ENCODE measurements around the gene HOPX. TPM values are rescaled to one million over a fixed set of nuclear protein-coding genes. Genes with fewer than 3 reads are reported as not detected.
"Not testable (repeated sequence)": the region's sequence is repeated elsewhere in the genome, so short reads cannot be mapped to it uniquely, and the experiment has no call there.

HOPX gene
- 10 to 100 TPM; 22.1 to 25.2 TPM for total RNA-seq

- H3K27ac Mint-ChIP-seq, result no peak within 1 kb of the TSS
- DNase-seq (peak; percentile 33), ATAC-seq (ENCODE audit: low read depth) (peak; percentile 70)
- H3K9me3 Mint-ChIP-seq, result no peaks in the 10 kb centered on the region
- no peaks in the 10 kb centered on the region for H3K36me3 Mint-ChIP-seq
- POLR2A ChIA-PET, result no interaction called here
- peaks cover 11% of the 10 kb centered on the region for H3K4me1 Mint-ChIP-seq
- H3K27me3 Mint-ChIP-seq, result peaks cover 51% of the 10 kb centered on the region
- peak within 1 kb of the TSS; percentile 41 for H3K4me3 Mint-ChIP-seq
These were observed at the start of gene HOPX for GRCh38 chr4:56681158-56681852. HOPX (minus strand) TSS chr4:56681296; CDS start chr4:56657816, 23,480 bp downstream.

DNA sequence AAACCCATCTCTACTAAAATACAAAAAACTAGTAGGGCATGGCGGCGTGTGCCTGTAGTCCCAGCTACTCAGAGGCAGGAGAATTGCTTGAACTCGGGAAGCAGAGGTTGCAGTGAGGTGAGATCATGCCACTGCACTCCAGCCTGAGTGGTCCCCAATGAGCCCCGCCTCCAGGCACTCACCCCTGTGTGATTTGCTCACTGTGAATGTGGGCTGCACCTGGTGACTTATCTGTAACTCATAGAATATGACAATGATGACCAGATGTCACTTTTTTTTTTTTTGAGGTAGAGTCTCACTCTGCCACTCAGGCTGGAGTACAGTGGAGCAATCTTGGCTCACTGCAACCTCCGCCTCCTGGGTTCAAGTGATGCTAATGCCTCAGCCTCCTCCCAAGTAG is 49.0 kb upstream of the HOPX start:
- Mint-ChIP-seq H3K4me3 (no peak overlapping the region), H3K9me3 (peaks cover 2% of the 10 kb centered on the region), H3K36me3 (no peaks in the 10 kb centered on the region), H3K27ac (no peak overlapping the region), H3K4me1 (no peaks in the 10 kb centered on the region), H3K27me3 (peaks cover 8% of the 10 kb centered on the region)
- no peak for DNase-seq
- ATAC-seq (ENCODE audit: low read depth), result no peak
- POLR2A ChIA-PET, result no interaction called here

DNA sequence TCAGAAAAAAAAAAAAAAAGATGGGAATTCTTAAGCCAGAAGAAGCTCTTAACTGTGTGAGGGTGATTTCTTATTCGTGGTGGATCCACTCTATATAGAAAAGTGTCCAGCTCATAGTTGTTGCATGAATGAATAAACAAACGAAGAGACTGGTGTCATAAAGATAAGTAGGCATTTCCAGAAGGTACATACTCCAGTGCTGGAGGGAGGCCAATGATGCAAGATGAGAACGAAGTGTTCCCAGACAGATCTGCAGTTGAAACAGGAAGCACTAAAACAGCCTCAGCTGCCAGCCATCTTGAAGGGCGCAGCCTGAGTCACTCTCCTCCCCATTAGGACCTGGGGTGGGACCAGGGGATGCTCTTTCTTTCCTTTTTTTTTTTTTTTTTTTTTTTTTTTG is 47.4 kb upstream of the HOPX start:
- Mint-ChIP-seq H3K9me3 (peaks cover 2% of the 10 kb centered on the region), H3K27ac (no peak overlapping the region), H3K27me3 (peaks cover 8% of the 10 kb centered on the region), H3K4me1 (peaks cover under 1% of the 10 kb centered on the region), H3K4me3 (no peak overlapping the region), H3K36me3 (no peaks in the 10 kb centered on the region)
- DNase-seq (no peak), ATAC-seq (ENCODE audit: low read depth) (no peak)
- POLR2A ChIA-PET, result no interaction called here

- POLR2A ChIA-PET, result interaction anchor here (0.6 kb wide), 1 partner anchor 63 kb away, joined by 4 read pairs; no protein-coding TSS in a partner anchor
- Mint-ChIP-seq H3K36me3 (no peaks in the 10 kb centered on the region), H3K27me3 (peaks cover 2% of the 10 kb centered on the region), H3K4me3 (no peak overlapping the region), H3K9me3 (peaks cover 2% of the 10 kb centered on the region), H3K27ac (no peak overlapping the region), H3K4me1 (peaks cover 4% of the 10 kb centered on the region)
- ATAC-seq (ENCODE audit: low read depth), result no peak
- no peak for DNase-seq
These were observed 46.1 kb upstream of the HOPX start for GRCh38 chr4:56727150-56727549.

- POLR2A ChIA-PET, result interaction anchor here (0.6 kb wide), 2 partner anchors 63 to 122 kb away, joined by 4 read pairs; no protein-coding TSS in a partner anchor
These were observed 45.5 kb upstream of the HOPX start for GRCh38 chr4:56726593-56726992.

GRCh38 chr4:56723659-56724230 is 42.6 kb upstream of the HOPX start:
- DNase-seq (no peak), ATAC-seq (ENCODE audit: low read depth) (no peak)
- no peak overlapping the region for H3K4me3 Mint-ChIP-seq
- peaks cover 2% of the 10 kb centered on the region for H3K9me3 Mint-ChIP-seq
- H3K4me1 Mint-ChIP-seq, result peaks cover 4% of the 10 kb centered on the region
- POLR2A ChIA-PET, result no interaction called here
- H3K27ac Mint-ChIP-seq, result no peak overlapping the region
- peaks cover 2% of the 10 kb centered on the region for H3K27me3 Mint-ChIP-seq
- no peaks in the 10 kb centered on the region for H3K36me3 Mint-ChIP-seq

More at GRCh38 chr4:56726593-56726992, 45.5 kb upstream of the HOPX start:
- H3K27me3 Mint-ChIP-seq; H3K4me1 Mint-ChIP-seq; ATAC-seq (ENCODE audit: low read depth); DNase-seq; H3K4me3 Mint-ChIP-seq; H3K36me3 Mint-ChIP-seq; H3K27ac Mint-ChIP-seq; H3K9me3 Mint-ChIP-seq: not testable (repeated sequence)

GRCh38 chr4:56723201-56723605 is 42.1 kb upstream of the HOPX start:
- no peak for DNase-seq
- POLR2A ChIA-PET, result no interaction called here
- Mint-ChIP-seq H3K27ac (no peak overlapping the region), H3K9me3 (peaks cover 2% of the 10 kb centered on the region), H3K27me3 (peaks cover 2% of the 10 kb centered on the region), H3K4me3 (no peak overlapping the region), H3K4me1 (peaks cover 4% of the 10 kb centered on the region), H3K36me3 (no peaks in the 10 kb centered on the region)
- ATAC-seq (ENCODE audit: low read depth), result no peak

DNA sequence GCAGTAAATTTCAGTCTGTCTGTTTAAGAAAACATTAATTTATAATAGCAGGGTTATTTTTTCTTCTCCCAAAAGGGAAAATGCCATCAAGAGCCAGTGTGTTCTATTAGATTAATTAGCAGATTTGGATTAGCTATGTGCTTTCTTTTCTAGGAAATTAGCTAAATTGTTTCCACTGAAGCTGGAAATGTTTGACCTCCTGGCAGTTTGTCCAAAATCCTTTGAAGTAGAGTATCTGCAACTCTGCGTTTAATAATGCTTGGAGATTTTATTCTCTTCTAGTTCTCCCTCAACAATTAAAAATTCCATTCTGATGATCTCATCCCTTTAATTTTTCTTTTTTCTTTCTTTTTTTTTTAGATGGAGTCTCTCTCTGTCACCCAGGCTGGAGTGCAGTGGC is 27.1 kb upstream of the HOPX start:
- Mint-ChIP-seq H3K9me3 (no peaks in the 10 kb centered on the region), H3K4me1 (no peaks in the 10 kb centered on the region), H3K4me3 (no peak overlapping the region), H3K27me3 (no peaks in the 10 kb centered on the region), H3K36me3 (no peaks in the 10 kb centered on the region), H3K27ac (no peak overlapping the region)
- POLR2A ChIA-PET, result no interaction called here
- DNase-seq (no peak), ATAC-seq (ENCODE audit: low read depth) (no peak)

DNA sequence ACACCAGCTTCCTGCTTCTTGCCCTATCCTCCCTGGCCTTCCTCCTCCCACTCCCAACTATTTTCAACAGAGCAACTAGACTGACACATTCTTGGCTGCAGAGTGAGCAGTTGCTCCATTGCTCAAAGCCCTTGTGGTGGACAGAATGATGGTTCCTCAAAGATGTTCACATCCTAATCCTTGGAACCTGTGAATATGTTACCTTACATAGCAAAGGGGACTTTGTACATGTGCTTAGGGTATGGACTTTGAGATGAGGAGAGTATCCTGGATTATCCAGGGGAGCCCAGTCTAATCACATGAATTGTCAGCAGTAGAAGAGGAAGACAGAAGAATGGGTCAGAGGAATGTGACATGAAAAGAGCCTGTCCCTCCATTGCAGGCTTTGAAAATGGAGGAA is 24.9 kb upstream of the HOPX start:
- Mint-ChIP-seq H3K27ac (no peak overlapping the region), H3K4me1 (no peaks in the 10 kb centered on the region), H3K27me3 (no peaks in the 10 kb centered on the region), H3K36me3 (no peaks in the 10 kb centered on the region), H3K4me3 (no peak overlapping the region), H3K9me3 (no peaks in the 10 kb centered on the region)
- no peak for ATAC-seq (ENCODE audit: low read depth)
- POLR2A ChIA-PET, result no interaction called here
- DNase-seq, result no peak

- POLR2A ChIA-PET, result no interaction called here
- ATAC-seq (ENCODE audit: low read depth), result no peak
- H3K27ac Mint-ChIP-seq, result no peak overlapping the region
These were observed 24.2 kb upstream of the HOPX start for GRCh38 chr4:56705334-56705733.

DNA sequence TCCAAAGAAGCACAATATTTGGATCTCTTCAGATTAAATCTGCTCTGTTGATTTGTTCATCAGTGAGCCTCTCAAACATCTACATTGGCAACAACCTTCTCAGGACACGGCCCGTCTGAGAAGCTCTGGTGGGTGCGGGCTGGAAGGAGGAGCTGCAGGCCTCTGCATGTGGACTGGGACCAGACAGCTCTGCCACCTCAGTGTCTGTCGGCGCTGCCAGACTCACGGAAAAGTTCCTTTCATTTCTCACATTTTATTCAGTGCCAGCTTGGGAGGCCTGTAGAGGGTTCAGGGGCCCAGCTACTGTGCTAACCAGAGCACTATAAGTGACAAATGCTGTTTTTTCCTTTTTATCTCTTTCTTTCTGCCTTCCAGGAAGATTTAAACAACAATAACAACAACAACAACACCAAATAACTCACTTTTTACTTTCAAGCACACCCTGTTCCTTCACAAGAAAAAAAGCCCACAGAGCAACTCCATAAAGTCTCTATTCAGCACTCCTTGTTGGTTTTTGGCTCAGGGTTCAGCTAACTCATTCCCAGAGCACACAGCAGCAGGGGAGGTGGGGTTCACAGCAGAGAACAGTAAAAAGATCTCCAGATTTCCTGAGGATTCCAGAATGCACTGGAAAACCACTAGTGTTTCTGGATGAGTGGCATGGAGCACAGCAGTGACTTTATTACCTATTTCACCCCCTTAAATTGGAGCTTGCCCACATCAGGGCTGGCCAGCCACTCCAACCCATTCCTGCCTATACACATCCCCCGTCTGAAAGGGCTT is 23.2 kb upstream of the HOPX start:
- DNase-seq, result no peak
- H3K4me1 Mint-ChIP-seq, result no peaks in the 10 kb centered on the region
- peaks cover 2% of the 10 kb centered on the region for H3K27me3 Mint-ChIP-seq
- no peaks in the 10 kb centered on the region for H3K9me3 Mint-ChIP-seq
- no peak overlapping the region for H3K27ac Mint-ChIP-seq
- no peak for ATAC-seq (ENCODE audit: low read depth)
- H3K4me3 Mint-ChIP-seq, result no peak overlapping the region
- POLR2A ChIA-PET, result no interaction called here
- H3K36me3 Mint-ChIP-seq, result no peaks in the 10 kb centered on the region

More at GRCh38 chr4:56705334-56705733, 24.2 kb upstream of the HOPX start:
- H3K9me3 Mint-ChIP-seq, result no peaks in the 10 kb centered on the region
- no peak overlapping the region for H3K4me3 Mint-ChIP-seq
- H3K4me1 Mint-ChIP-seq, result no peaks in the 10 kb centered on the region
- no peaks in the 10 kb centered on the region for H3K27me3 Mint-ChIP-seq
- no peak for DNase-seq
- no peaks in the 10 kb centered on the region for H3K36me3 Mint-ChIP-seq

- Mint-ChIP-seq H3K4me1 (no peaks in the 10 kb centered on the region), H3K27ac (no peak overlapping the region), H3K27me3 (peaks cover 2% of the 10 kb centered on the region), H3K4me3 (no peak overlapping the region), H3K36me3 (no peaks in the 10 kb centered on the region), H3K9me3 (no peaks in the 10 kb centered on the region)
- POLR2A ChIA-PET, result no interaction called here
- ATAC-seq (ENCODE audit: low read depth) (no peak), DNase-seq (no peak)
These were observed 22.3 kb upstream of the HOPX start for GRCh38 chr4:56703378-56703777.

DNA sequence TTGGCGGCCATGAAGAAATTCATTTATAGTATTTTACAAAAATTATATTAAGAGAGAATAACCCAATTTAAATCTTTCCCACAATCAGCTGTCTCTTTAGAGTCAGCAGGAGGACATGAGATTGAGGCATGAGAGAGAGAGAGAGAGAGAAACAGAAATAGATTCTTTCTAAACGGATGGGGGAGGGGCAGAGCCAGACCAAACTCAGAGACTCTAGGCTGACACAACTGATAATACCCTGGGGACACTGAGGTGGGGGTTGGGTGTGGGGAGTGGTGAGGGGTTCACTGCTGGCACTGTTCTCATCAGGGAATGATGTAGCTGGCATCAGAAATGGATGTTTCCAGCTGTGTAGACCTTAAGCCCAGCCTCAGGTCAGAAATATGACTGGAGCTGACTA is 20.5 kb upstream of the HOPX start:
- no peak overlapping the region for H3K27ac Mint-ChIP-seq

DNA sequence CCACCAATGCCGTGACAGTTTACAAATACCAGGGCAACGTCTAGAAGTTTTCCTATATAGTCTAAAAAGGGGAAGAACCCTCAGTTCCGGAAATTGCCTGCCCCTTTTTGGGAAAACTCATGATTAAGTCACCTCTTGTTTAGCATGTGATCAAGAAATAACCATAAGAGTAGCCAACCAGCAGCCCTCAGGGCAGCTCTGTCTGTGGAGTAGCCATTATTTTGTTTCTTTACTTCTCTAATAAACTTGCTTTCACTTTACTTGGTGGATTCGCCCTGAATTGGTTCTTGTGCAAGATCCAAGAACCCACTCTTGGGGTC is 20.0 kb upstream of the HOPX start:
- ATAC-seq (ENCODE audit: low read depth), result no peak
- no peak for DNase-seq
- peaks cover 10% of the 10 kb centered on the region for H3K27me3 Mint-ChIP-seq
- H3K27ac Mint-ChIP-seq, result no peak overlapping the region
- POLR2A ChIA-PET, result no interaction called here
- H3K36me3 Mint-ChIP-seq, result no peaks in the 10 kb centered on the region
- no peak overlapping the region for H3K4me3 Mint-ChIP-seq
- H3K4me1 Mint-ChIP-seq, result peaks cover 6% of the 10 kb centered on the region
- no peaks in the 10 kb centered on the region for H3K9me3 Mint-ChIP-seq

More for the DNA sequence above, 20.5 kb upstream of the HOPX start:
- H3K4me1 Mint-ChIP-seq, result peaks cover 6% of the 10 kb centered on the region
- no peak for ATAC-seq (ENCODE audit: low read depth)
- no peak for DNase-seq
- POLR2A ChIA-PET, result no interaction called here
- no peaks in the 10 kb centered on the region for H3K36me3 Mint-ChIP-seq
- H3K9me3 Mint-ChIP-seq, result no peaks in the 10 kb centered on the region
- H3K27me3 Mint-ChIP-seq, result peaks cover 10% of the 10 kb centered on the region
- H3K4me3 Mint-ChIP-seq, result no peak overlapping the region
